ENCODE results near the gene THOC5.
A peak's percentile ranks its signal among the peaks of the same experiment; 100 is the strongest.

The THOC5 gene

GRCh38 chr22:29484642-29485041, 68.9 kb downstream of the THOC5 start:
- DNase-seq (ENCODE audit: low spot score), result no peak
- no peak overlapping the region for H3K27ac ChIP-seq
- no peak overlapping the region for H3K4me3 ChIP-seq
- no peak for TF ChIP-seq CTCF (IDR thresholded peaks at IDR 0.05)

- TF ChIP-seq CTCF (IDR thresholded peaks at IDR 0.05), result no peak
- DNase-seq (ENCODE audit: low spot score), result no peak
- no peak overlapping the region for H3K27ac ChIP-seq
- no peak overlapping the region for H3K4me3 ChIP-seq
These were observed 70.3 kb downstream of the THOC5 start for GRCh38 chr22:29483254-29483653.

GRCh38 chr22:29482726-29483125, 70.8 kb downstream of the THOC5 start:
- no peak for TF ChIP-seq CTCF (IDR thresholded peaks at IDR 0.05)
- DNase-seq (ENCODE audit: low spot score), result no peak
- H3K27ac ChIP-seq, result no peak overlapping the region
- no peak overlapping the region for H3K4me3 ChIP-seq

GRCh38 chr22:29482253-29482652, 71.3 kb downstream of the THOC5 start:
- DNase-seq (ENCODE audit: low spot score), result no peak
- TF ChIP-seq CTCF (IDR thresholded peaks at IDR 0.05), result no peak
- H3K4me3 ChIP-seq, result no peak overlapping the region
- no peak overlapping the region for H3K27ac ChIP-seq

GRCh38 chr22:29481265-29482000, 72.1 kb downstream of the THOC5 start:
- no peak for TF ChIP-seq CTCF (IDR thresholded peaks at IDR 0.05)
- H3K27ac ChIP-seq, result no peak overlapping the region

GRCh38 chr22:29480512-29481264, 72.9 kb downstream of the THOC5 start:
- H3K4me3 ChIP-seq, result peak overlapping the region; percentile 59
- DNase-seq (ENCODE audit: low spot score), result no peak

More at GRCh38 chr22:29481265-29482000, 72.1 kb downstream of the THOC5 start:
- peak overlapping the region; percentile 59 for H3K4me3 ChIP-seq
- no peak for DNase-seq (ENCODE audit: low spot score)

More at GRCh38 chr22:29480512-29481264, 72.9 kb downstream of the THOC5 start:
- no peak overlapping the region for H3K27ac ChIP-seq
- no peak for TF ChIP-seq CTCF (IDR thresholded peaks at IDR 0.05)

All from coronary artery (tissue), 2 donors.